GM04504 (cell line): ENCODE results near the gene TEKT5.
"Not testable (repeated sequence)": the region's sequence is repeated elsewhere in the genome, so short reads cannot be mapped to it uniquely, and the experiment has no call there.

Source experiments
- DNase-seq: peaks from one replicate; pipeline ENCODE4 v3.0.0-alpha.2; 2012; ENCODE audit warnings: low read depth

The TEKT5 gene

GRCh38 chr16:10658943-10659342 is 35.8 kb downstream of the TEKT5 start:
- no peak for DNase-seq

DNA sequence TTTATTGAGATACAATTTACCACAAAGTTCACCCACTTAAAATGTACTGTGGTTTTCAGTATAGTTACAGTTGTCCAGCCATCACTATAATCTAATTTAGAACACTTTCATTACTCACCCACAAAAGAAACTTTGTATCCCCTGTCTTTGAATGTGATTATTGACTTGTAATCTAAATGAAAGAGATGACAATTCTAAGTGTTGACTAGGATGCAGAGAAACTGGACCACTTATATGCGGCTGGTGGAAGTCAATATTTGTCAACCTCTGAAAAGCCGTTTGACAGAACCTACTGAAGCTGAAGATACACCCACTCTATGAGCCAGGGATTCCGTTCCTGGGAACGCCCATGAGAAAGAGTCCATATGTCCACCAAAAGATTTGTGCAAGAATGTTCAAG is 36.8 kb downstream of the TEKT5 start:
- no peak for DNase-seq

- DNase-seq: no peak
Measured at GRCh38 chr16:10656618-10657017, 38.1 kb downstream of the TEKT5 start.

DNA sequence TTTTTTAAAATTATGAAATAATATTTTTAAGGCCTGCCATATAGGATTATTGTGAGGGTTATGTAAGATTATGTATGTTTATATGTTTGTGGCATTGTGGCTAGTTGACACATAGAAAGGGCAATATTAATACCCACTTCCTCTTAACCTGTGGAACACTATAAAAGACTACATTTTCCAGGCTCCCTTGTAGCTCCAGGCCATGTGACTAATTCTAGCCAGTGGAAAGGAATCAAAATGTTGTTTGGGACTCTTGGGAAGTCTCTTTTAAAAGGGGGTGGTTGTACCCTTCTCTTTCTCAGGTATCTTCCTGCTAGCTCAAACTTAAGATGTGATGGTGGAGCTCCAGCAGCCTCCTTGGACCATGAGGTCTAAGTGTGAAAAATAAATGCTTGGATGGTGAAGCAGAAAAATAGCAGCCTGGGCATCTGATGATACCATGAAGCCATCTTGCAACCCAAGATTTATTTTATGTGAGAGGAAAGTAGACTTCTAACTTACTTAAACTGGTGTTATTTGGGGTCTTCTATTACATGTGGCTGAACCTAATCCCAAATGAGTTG is 39.2 kb downstream of the TEKT5 start:
- DNase-seq: no peak

GRCh38 chr16:10654592-10655414 is 39.9 kb downstream of the TEKT5 start:
- DNase-seq: no peak

GRCh38 chr16:10652730-10653590 is 41.8 kb downstream of the TEKT5 start:
- no peak for DNase-seq

DNA sequence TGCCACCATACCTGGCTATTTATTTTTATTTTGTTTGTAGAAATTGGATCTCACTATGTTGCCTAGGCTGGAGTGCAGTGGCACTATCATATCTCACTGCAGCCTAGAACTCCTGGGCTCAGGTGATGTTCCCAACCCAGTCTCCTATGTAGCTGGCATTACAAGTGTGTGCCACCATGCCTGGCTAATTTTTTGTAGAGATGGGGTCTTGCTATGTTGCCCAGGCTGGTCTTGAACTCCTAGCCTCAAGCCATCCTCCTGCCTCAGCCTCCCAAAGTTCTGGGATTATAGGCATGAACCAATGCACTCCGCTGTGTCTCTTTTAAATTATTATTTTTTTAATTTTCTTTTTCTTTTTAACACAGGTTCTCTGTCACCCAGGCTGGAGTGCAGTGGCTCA is 45.6 kb downstream of the TEKT5 start:
- not testable (repeated sequence) for DNase-seq

DNA sequence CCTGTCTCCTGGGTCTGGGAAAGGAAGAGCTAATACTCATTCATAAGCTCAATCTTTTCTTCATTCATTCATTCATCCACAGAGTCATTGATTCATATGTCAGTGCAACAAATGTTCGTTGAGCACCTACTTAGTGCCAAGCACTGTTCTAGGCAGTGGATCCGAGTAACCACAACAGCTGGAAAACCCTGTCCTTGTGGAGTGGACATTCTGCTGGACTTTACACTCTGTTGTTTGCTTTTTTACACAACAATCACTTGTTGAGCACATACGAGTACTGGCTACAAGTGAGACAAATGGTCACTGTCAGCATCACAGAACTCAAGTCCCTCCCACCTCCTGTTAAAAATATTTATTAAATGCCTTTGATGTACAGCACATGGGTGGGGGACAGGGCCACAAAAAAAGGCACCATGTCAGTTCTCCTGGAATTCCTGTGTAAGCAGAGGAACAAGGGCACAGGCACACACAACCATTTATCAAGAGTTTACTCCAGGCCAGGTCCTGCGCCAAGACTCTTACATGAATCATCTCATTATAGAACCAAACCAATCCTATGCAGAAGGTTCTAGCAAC is 46.9 kb downstream of the TEKT5 start:
- DNase-seq: no peak

- no peak for DNase-seq
Measured at GRCh38 chr16:10647264-10647720, 47.4 kb downstream of the TEKT5 start.

DNA sequence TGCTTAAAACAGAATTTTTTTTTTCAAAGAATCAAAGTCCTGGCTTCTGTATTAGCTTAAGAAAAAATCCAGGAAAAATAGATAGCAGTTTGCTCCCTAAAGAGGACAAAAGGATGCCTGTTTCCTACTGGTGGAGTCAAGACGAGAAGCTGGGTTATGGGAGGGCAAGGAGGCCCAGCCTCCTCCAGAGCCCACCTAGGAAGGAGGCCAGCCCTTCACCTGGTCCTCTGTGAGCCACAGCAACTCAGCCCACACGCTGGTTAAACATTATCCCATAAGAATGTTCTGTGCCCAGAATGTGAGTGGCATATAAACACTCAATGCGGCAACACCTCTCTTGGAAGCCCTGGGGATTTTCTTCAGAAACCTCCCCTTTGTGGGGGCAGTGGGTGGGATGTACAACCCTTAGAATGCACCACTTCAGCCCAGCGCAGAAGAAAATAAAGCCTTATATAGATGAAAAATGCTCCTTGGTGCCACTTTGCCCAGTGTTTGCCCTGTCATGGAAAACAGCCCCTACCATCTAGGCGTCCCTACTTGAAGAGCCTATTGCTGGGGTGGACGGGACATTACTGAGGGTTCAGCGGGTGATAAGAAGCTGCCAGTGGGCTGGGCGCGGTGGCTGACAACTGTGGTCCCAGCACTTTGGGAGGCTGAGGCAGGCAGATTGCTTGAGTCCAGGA is 48.0 kb downstream of the TEKT5 start:
- no peak for DNase-seq

DNA sequence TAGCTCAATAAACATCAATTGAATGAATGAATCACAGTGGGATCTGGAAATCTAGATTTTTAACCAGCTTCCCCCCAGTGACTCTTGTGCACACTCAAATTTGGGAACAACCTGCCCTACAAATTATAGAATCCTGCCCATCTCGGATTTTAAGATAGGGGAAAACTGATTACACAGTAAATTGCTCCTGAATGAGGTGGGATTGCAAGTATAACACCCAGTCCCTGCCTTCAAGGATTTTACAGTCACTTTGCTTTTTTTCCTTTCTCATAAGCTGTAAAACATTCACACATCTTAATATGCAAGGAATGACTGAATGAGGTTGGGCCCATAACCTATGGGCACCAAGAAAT is 48.5 kb downstream of the TEKT5 start:
- DNase-seq: no peak

GRCh38 chr16:10644092-10644491 is 50.6 kb downstream of the TEKT5 start:
- DNase-seq: no peak

GRCh38 chr16:10642964-10643363 is 51.8 kb downstream of the TEKT5 start:
- no peak for DNase-seq

DNA sequence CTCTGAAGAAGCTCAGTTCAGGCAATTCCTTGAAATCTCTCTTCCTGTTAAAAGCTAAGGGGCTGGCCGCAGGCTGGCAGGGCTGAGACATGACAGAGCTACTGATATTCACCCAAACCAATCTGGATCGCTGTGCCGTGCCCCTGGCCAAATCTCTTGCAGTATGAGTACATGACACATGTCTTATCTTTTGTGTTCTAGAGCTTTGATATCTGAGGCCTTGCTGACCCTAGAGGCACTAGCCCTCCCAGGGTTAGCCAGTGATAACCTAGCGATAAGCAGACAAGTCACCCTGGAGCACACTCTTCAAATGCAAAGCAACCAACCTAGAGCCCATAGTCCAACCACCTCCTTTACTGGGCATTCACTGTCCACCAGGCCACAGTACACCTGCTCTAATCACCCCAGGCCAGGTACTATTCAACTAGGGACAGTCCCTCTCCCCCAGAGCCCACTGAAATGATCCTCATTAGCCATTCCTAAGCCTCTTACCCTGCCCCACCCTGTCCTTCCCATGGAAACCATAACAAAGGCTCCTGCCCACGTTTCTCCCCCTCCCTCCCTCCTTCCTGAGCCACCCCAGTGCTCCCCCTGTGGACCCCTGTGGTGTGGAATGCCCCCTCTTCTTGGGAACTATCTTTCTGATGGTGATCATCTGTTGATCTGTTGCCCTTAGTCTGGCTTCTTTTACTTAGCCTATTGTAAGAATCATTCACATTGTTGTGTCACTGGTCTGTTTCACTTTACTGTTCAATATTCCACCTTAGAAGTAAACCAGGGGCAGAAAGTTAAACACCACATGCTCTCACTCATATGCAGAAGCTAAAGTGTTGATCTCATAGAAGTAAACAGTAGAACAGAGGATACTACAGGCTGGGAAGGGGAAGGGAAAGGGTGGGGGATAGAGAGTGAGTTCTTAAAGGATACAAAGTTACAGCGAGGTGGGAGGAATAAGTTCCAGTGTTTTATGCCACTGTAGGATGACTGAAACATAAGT is 52.5 kb downstream of the TEKT5 start:
- DNase-seq: no peak

DNA sequence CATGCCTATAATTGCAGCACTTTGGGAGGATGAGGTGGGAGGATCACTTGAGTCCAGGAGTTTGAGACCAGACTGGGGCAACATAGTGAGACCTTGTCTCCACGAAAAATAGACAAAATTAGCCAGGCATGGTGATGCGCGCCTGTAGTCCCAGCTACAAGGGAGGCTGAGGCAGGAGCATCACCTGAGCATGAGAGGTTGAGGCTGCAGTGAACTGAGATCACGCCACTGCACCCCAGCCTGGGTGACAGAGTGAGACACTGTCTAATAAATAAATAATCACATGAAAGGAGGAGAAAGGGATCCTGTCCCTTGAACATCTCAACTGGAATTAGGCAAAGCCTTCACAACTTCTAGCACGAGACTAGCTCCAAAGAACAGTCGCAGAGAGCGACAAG is 53.2 kb downstream of the TEKT5 start:
- DNase-seq: no peak

- no peak for DNase-seq
Measured at GRCh38 chr16:10640934-10641333, 53.8 kb downstream of the TEKT5 start.

DNA sequence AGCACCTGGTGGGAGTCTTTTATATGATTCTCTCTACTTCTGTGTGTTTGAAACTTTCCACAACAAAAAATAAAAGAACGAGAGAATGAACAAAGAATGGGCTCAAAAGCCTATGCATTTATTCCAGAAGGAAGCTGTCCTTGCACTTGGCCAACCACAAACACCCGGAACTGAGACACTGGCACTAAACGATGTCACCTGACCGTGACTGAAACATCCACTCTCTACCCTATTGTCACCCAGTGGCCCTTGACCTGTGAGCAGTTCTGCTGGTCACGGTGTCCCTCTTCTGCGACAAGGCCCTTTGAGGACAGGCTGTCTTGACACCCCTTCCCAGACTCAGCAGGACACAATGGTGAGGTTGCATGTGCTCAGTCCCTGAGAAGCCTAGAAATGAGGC is 56.6 kb downstream of the TEKT5 start:
- no peak for DNase-seq

DNA sequence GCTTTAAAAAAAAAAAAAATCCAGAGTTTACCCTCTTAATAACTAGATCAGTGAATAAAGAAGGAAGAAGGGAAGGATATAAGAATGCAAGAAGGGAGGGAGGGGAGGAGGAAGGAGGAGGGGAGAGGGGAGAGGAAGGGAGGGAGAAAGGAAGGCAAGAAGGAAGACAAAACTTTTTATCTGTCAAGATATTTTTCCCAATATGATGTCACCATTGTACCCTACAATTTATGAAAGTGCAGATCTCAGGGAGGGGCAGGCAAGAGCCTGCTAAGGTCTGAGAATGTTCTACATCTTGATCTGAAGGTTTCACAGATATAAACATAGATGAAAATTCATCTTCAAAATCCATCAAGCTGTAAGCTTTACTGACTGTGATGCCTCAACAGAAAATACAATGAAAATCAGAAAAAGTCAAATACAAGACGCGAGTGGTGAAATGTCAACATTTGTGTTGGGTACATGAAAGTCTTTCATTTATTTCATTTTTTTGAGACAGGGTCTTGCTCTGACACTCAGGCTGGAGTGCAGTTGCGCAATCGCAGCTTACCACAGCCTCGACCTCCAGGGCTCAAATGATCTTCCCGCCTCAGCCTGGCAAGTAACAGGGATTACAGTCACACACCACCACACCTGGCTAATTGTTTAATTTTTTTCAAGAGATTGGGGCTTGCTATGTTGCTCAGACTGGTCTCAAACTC is 57.2 kb downstream of the TEKT5 start:
- DNase-seq: no peak

DNA sequence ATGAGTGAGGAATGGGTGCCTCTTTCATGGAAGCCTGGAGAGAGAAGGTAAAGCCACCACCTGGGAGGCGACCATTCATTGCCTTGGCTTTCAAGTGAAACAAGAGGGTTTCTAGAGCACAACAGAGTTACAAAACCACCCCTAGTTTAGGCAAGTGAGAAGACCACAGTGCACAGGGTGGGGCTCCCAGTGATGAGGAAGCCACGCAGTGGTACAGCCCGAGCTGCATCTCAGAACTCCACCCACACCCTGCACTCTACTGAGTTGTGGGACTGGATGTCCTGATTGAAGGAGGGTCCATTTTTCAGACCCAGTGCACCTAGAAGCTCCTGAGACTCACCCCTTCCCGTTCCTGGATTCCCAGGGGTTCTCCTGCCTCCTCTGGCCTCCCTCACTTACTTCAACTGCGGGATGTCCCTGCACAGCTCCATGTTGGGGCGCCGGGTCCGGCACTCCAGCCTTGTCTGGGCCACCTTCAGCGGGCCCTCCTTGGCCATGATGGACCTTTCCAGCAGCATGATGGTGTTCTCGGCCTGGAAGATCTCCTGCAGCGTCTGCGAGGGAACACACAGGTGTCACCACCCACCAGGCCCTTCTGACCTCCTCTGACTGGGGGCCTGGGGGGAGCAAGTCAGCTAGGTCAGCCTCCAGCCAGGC is 59.2 kb downstream of the TEKT5 start:
- DNase-seq: no peak

DNA sequence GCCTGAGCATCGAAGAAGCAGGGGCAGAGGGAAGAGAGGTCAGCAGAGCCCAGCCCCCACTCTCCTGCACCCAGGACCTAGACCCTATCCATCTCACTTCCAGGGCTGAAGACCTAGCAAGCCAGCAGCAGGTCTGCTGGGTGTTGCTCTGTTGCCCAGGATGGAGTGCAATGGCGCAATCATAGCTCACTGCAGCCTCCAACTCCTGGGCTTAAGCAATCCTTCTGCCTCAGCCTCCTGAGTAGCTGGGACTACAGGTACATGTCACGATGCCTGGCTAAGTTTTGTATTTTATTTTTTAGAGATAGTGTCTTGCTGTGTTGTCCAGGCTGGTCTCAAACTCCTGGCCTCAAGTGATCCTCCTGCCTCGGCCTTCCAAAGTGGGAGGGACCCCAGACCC is 61.3 kb downstream of the TEKT5 start:
- not testable (repeated sequence) for DNase-seq
